Measurements from ENCODE around the gene HLA-DOA. TPM values are rescaled to one million over a fixed set of nuclear protein-coding genes. Genes with fewer than 3 reads are reported as not detected.
A peak's percentile ranks its signal among the peaks of the same experiment; 100 is the strongest.

HLA-DOA gene
- total and polyA plus RNA-seq, 4 donors = 1.4 to 5.8 (median 3.2) TPM

GRCh38 chr6:33034554-33034953 lies 25.2 kb upstream of the HLA-DOA start:
- no peaks in the 10 kb centered on the region for H3K4me1 ChIP-seq (ENCODE audit: control insufficient read depth, insufficient read depth, low read length)
- no peaks in the 10 kb centered on the region for H3K9me3 ChIP-seq (ENCODE audit: control insufficient read depth, insufficient read depth, low read length)
- H3K27me3 ChIP-seq (ENCODE audit: control insufficient read depth, insufficient read depth, low read length) = peaks cover 3% of the 10 kb centered on the region
- no peak for DNase-seq (ENCODE audit: low read depth in 4 of 6, low spot score in 6 of 6)
- no CpG with 5 or more reads among the region's 1 CpG for WGBS (ENCODE audit: insufficient coverage)
- H3K4me3 ChIP-seq (ENCODE audit: low read depth, low read length) = no peak overlapping the region
- H3K36me3 ChIP-seq (ENCODE audit: control insufficient read depth, insufficient read depth, low read length) = no peaks in the 10 kb centered on the region
- no peak overlapping the region for H3K27ac ChIP-seq (ENCODE audit: low read depth, low read length)

DNA sequence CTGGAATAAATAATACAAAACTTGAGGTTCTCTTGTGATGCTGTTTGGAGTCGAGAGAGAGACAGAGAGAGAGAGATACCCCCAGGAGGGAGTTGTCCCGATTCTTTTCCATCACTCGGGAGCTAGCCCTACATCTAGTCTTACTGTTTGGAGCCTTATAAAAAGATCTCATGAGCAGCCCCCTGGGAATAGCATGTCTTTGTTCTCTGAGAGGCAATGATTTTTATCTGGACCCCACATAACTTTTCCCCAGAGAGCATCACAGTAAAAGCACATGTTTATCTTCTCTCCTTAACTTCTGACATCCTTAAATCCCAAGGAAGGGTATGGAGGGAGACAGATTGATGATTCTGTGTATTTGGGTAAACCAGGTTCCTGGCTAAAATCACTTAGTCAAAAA lies 20.9 kb upstream of the HLA-DOA start:
- no peaks in the 10 kb centered on the region for H3K4me1 ChIP-seq (ENCODE audit: control insufficient read depth, insufficient read depth, low read length)
- no peaks in the 10 kb centered on the region for H3K9me3 ChIP-seq (ENCODE audit: control insufficient read depth, insufficient read depth, low read length)
- H3K4me3 ChIP-seq (ENCODE audit: low read depth, low read length) = no peak overlapping the region
- WGBS (ENCODE audit: insufficient coverage) = no CpG with 5 or more reads among the region's 3 CpGs
- no peak for DNase-seq (ENCODE audit: low read depth in 4 of 6, low spot score in 6 of 6)
- H3K36me3 ChIP-seq (ENCODE audit: control insufficient read depth, insufficient read depth, low read length) = no peaks in the 10 kb centered on the region
- no peak overlapping the region for H3K27ac ChIP-seq (ENCODE audit: low read depth, low read length)
- peaks cover 3% of the 10 kb centered on the region for H3K27me3 ChIP-seq (ENCODE audit: control insufficient read depth, insufficient read depth, low read length)

- no peaks in the 10 kb centered on the region for H3K36me3 ChIP-seq (ENCODE audit: control insufficient read depth, insufficient read depth, low read length)
- peak in 2 of 6 donors; percentile 9 to 40 for DNase-seq (ENCODE audit: low read depth in 4 of 6, low spot score in 6 of 6)
- peaks cover 3% of the 10 kb centered on the region for H3K27me3 ChIP-seq (ENCODE audit: control insufficient read depth, insufficient read depth, low read length)
- no peaks in the 10 kb centered on the region for H3K9me3 ChIP-seq (ENCODE audit: control insufficient read depth, insufficient read depth, low read length)
- no peaks in the 10 kb centered on the region for H3K4me1 ChIP-seq (ENCODE audit: control insufficient read depth, insufficient read depth, low read length)
- WGBS (ENCODE audit: insufficient coverage) = 80% methylated on average over 5 of the region's 6 CpGs
- no peak overlapping the region for H3K4me3 ChIP-seq (ENCODE audit: low read depth, low read length)
- no peak overlapping the region for H3K27ac ChIP-seq (ENCODE audit: low read depth, low read length)
Observed at GRCh38 chr6:33029328-33030184, 20.2 kb upstream of the HLA-DOA start.

- no peak for DNase-seq (ENCODE audit: low read depth in 4 of 6, low spot score in 6 of 6)
- Histone ChIP-seq H3K4me1 (ENCODE audit: control insufficient read depth, insufficient read depth, low read length) (no peaks in the 10 kb centered on the region), H3K27me3 (ENCODE audit: control insufficient read depth, insufficient read depth, low read length) (peaks cover 3% of the 10 kb centered on the region), H3K27ac (ENCODE audit: low read depth, low read length) (no peak overlapping the region), H3K36me3 (ENCODE audit: control insufficient read depth, insufficient read depth, low read length) (no peaks in the 10 kb centered on the region), H3K9me3 (ENCODE audit: control insufficient read depth, insufficient read depth, low read length) (no peaks in the 10 kb centered on the region), H3K4me3 (ENCODE audit: low read depth, low read length) (no peak overlapping the region)
- 60% methylated on average over 1 of the region's 1 CpG for WGBS (ENCODE audit: insufficient coverage)
Observed at GRCh38 chr6:33028220-33028849, 18.9 kb upstream of the HLA-DOA start.

GRCh38 chr6:33024521-33024920 lies 15.1 kb upstream of the HLA-DOA start:
- Histone ChIP-seq H3K4me1 (ENCODE audit: control insufficient read depth, insufficient read depth, low read length) (no peaks in the 10 kb centered on the region), H3K27me3 (ENCODE audit: control insufficient read depth, insufficient read depth, low read length) (no peaks in the 10 kb centered on the region), H3K27ac (ENCODE audit: low read depth, low read length) (no peak overlapping the region), H3K36me3 (ENCODE audit: control insufficient read depth, insufficient read depth, low read length) (no peaks in the 10 kb centered on the region), H3K4me3 (ENCODE audit: low read depth, low read length) (no peak overlapping the region), H3K9me3 (ENCODE audit: control insufficient read depth, insufficient read depth, low read length) (no peaks in the 10 kb centered on the region)
- no peak for DNase-seq (ENCODE audit: low read depth in 4 of 6, low spot score in 6 of 6)

GRCh38 chr6:33023536-33023935 lies 14.1 kb upstream of the HLA-DOA start:
- DNase-seq (ENCODE audit: low read depth in 4 of 6, low spot score in 6 of 6) = no peak
- Histone ChIP-seq H3K27ac (ENCODE audit: low read depth, low read length) (no peak overlapping the region), H3K9me3 (ENCODE audit: control insufficient read depth, insufficient read depth, low read length) (no peaks in the 10 kb centered on the region), H3K36me3 (ENCODE audit: control insufficient read depth, insufficient read depth, low read length) (no peaks in the 10 kb centered on the region), H3K4me1 (ENCODE audit: control insufficient read depth, insufficient read depth, low read length) (no peaks in the 10 kb centered on the region), H3K4me3 (ENCODE audit: low read depth, low read length) (no peak overlapping the region), H3K27me3 (ENCODE audit: control insufficient read depth, insufficient read depth, low read length) (no peaks in the 10 kb centered on the region)
- WGBS (ENCODE audit: insufficient coverage) = no CpG with 5 or more reads among the region's 3 CpGs

- no peaks in the 10 kb centered on the region for H3K36me3 ChIP-seq (ENCODE audit: control insufficient read depth, insufficient read depth, low read length)
- H3K27me3 ChIP-seq (ENCODE audit: control insufficient read depth, insufficient read depth, low read length) = no peaks in the 10 kb centered on the region
- DNase-seq (ENCODE audit: low read depth in 4 of 6, low spot score in 6 of 6) = no peak
- 79% methylated on average over 8 of the region's 11 CpGs for WGBS (ENCODE audit: insufficient coverage)
- H3K9me3 ChIP-seq (ENCODE audit: control insufficient read depth, insufficient read depth, low read length) = no peaks in the 10 kb centered on the region
- no peaks in the 10 kb centered on the region for H3K4me1 ChIP-seq (ENCODE audit: control insufficient read depth, insufficient read depth, low read length)
- no peak overlapping the region for H3K27ac ChIP-seq (ENCODE audit: low read depth, low read length)
- no peak overlapping the region for H3K4me3 ChIP-seq (ENCODE audit: low read depth, low read length)
Observed at GRCh38 chr6:33021917-33022316, 12.5 kb upstream of the HLA-DOA start.

- H3K27ac ChIP-seq (ENCODE audit: low read depth, low read length) = no peak overlapping the region
- no peaks in the 10 kb centered on the region for H3K27me3 ChIP-seq (ENCODE audit: control insufficient read depth, insufficient read depth, low read length)
- no peak for DNase-seq (ENCODE audit: low read depth in 4 of 6, low spot score in 6 of 6)
- H3K4me1 ChIP-seq (ENCODE audit: control insufficient read depth, insufficient read depth, low read length) = peaks cover 5% of the 10 kb centered on the region
- H3K4me3 ChIP-seq (ENCODE audit: low read depth, low read length) = no peak overlapping the region
- no peaks in the 10 kb centered on the region for H3K36me3 ChIP-seq (ENCODE audit: control insufficient read depth, insufficient read depth, low read length)
- no peaks in the 10 kb centered on the region for H3K9me3 ChIP-seq (ENCODE audit: control insufficient read depth, insufficient read depth, low read length)
Observed at GRCh38 chr6:33019372-33019771, 10.0 kb upstream of the HLA-DOA start.

DNA sequence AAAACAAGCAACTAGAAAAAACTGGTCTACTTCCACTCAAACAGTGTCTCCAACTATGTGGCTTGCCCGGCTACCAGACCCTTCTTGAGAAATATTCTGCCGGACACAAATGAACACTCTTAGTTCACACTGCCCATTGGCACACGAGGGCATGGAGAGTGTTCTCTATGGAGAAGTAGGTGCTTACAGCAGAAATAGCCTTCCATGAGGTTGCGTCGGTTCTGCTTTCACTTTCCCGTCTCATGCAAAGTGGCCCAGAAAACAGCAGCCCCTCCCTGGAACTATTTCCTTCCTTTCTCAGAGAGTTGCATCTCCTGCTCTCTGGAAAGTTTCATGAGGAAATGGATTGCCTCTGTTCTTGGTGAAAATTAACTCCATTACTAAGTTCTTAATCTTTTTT lies 9.5 kb upstream of the HLA-DOA start:
- peak in 1 of 6 donors; percentile 23 for DNase-seq (ENCODE audit: low read depth in 4 of 6, low spot score in 6 of 6)
- H3K4me3 ChIP-seq (ENCODE audit: low read depth, low read length) = no peak overlapping the region
- H3K27me3 ChIP-seq (ENCODE audit: control insufficient read depth, insufficient read depth, low read length) = no peaks in the 10 kb centered on the region
- no peaks in the 10 kb centered on the region for H3K9me3 ChIP-seq (ENCODE audit: control insufficient read depth, insufficient read depth, low read length)
- no peaks in the 10 kb centered on the region for H3K36me3 ChIP-seq (ENCODE audit: control insufficient read depth, insufficient read depth, low read length)
- WGBS (ENCODE audit: insufficient coverage) = no CpG with 5 or more reads among the region's 6 CpGs
- no peak overlapping the region for H3K27ac ChIP-seq (ENCODE audit: low read depth, low read length)
- peaks cover 5% of the 10 kb centered on the region for H3K4me1 ChIP-seq (ENCODE audit: control insufficient read depth, insufficient read depth, low read length)

- Histone ChIP-seq H3K36me3 (ENCODE audit: control insufficient read depth, insufficient read depth, low read length) (no peaks in the 10 kb centered on the region), H3K27ac (ENCODE audit: low read depth, low read length) (no peak overlapping the region), H3K9me3 (ENCODE audit: control insufficient read depth, insufficient read depth, low read length) (no peaks in the 10 kb centered on the region), H3K4me3 (ENCODE audit: low read depth, low read length) (no peak overlapping the region), H3K4me1 (ENCODE audit: control insufficient read depth, insufficient read depth, low read length) (peaks cover 5% of the 10 kb centered on the region), H3K27me3 (ENCODE audit: control insufficient read depth, insufficient read depth, low read length) (no peaks in the 10 kb centered on the region)
- no peak for DNase-seq (ENCODE audit: low read depth in 4 of 6, low spot score in 6 of 6)
Observed at GRCh38 chr6:33018418-33018817, 9.0 kb upstream of the HLA-DOA start.
